Activated naive CD8-positive, alpha-beta T cell (primary cell): ENCODE results near the gene IMPDH1.
A peak's percentile ranks its signal among the peaks of the same experiment; 100 is the strongest.

Source experiments
- H3K27ac Mint-ChIP-seq: one replicate; pipeline ENCODE4 v1.8.0; 2021; ENCODE audit warnings: mixed read lengths
- H3K27me3 Mint-ChIP-seq: one replicate; pipeline ENCODE4 v1.8.0; 2021; ENCODE audit warnings: mixed read lengths
- H3K36me3 Mint-ChIP-seq: one replicate; pipeline ENCODE4 v1.8.0; 2021; ENCODE audit warnings: mixed read lengths
- H3K4me1 Mint-ChIP-seq: one replicate; pipeline ENCODE4 v1.8.0; 2021; ENCODE audit warnings: low read depth, mixed read lengths
- H3K4me3 Mint-ChIP-seq: one replicate; pipeline ENCODE4 v1.8.0; 2021; ENCODE audit warnings: mild to moderate bottlenecking, mixed read lengths
- H3K9me3 Mint-ChIP-seq: one replicate; pipeline ENCODE4 v1.8.0; 2021; ENCODE audit warnings: low read depth, mixed read lengths

Gene IMPDH1

GRCh38 chr7:128403676-128404075 is 6.1 kb downstream of the IMPDH1 start:
- Mint-ChIP-seq H3K4me1 (peaks cover 34% of the 10 kb centered on the region), H3K27me3 (no peaks in the 10 kb centered on the region), H3K4me3 (peak overlapping the region; percentile 90), H3K27ac (no peak overlapping the region), H3K9me3 (no peaks in the 10 kb centered on the region), H3K36me3 (no peaks in the 10 kb centered on the region)

GRCh38 chr7:128402356-128402755 is 7.4 kb downstream of the IMPDH1 start:
- Mint-ChIP-seq H3K36me3 (peaks cover 2% of the 10 kb centered on the region), H3K27ac (no peak overlapping the region), H3K4me1 (peaks cover 28% of the 10 kb centered on the region), H3K9me3 (no peaks in the 10 kb centered on the region), H3K4me3 (no peak overlapping the region), H3K27me3 (no peaks in the 10 kb centered on the region)

DNA sequence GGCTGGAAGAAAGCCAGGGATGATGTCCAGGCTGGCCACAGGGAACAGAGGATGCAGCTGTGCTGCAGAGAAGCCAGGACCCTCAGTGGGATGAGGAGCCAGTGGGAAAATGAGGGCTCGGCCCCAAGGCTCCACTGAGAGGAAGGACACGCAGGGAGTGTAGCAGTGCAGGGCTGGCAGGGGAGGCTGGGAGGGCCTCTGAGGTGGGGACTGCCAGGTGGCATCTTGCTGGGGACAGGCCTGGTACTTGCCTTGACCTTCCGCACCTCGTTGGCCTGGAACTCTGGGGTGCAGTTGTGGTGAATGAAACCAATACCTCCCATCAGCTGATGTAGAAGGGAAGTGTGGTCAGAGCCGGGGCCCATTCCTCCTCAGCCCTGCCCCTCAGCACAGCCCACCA is 9.2 kb downstream of the IMPDH1 start:
- Mint-ChIP-seq H3K4me1 (peaks cover 21% of the 10 kb centered on the region), H3K27ac (no peak overlapping the region), H3K9me3 (no peaks in the 10 kb centered on the region), H3K4me3 (no peak overlapping the region), H3K36me3 (peaks cover 2% of the 10 kb centered on the region), H3K27me3 (no peaks in the 10 kb centered on the region)

DNA sequence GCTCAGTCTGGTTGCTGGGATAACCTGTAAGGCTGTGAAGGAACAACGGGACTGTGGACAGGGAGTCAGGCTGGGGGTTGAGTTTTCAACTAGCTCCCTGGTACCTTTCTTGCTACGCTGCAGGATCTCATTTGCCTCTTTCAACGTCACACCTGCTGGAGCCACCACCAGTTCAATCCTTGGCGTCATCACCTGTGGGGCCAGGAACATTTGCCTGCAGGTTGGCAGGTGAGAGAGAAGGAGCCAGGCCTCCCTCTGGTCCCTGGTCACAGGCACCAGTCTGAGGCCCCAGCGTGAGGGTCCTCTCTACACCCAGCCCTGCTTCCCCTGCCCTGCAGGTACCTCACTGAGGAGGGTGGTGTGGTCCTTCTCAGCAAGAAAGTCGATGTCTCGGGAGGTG is 9.8 kb downstream of the IMPDH1 start:
- Mint-ChIP-seq H3K27me3 (no peaks in the 10 kb centered on the region), H3K9me3 (no peaks in the 10 kb centered on the region), H3K36me3 (peaks cover 2% of the 10 kb centered on the region), H3K4me3 (no peak overlapping the region), H3K27ac (no peak overlapping the region), H3K4me1 (peaks cover 20% of the 10 kb centered on the region)

- H3K27ac Mint-ChIP-seq, result no peak overlapping the region
Observed at GRCh38 chr7:128398841-128399135, 11.0 kb downstream of the IMPDH1 start.

DNA sequence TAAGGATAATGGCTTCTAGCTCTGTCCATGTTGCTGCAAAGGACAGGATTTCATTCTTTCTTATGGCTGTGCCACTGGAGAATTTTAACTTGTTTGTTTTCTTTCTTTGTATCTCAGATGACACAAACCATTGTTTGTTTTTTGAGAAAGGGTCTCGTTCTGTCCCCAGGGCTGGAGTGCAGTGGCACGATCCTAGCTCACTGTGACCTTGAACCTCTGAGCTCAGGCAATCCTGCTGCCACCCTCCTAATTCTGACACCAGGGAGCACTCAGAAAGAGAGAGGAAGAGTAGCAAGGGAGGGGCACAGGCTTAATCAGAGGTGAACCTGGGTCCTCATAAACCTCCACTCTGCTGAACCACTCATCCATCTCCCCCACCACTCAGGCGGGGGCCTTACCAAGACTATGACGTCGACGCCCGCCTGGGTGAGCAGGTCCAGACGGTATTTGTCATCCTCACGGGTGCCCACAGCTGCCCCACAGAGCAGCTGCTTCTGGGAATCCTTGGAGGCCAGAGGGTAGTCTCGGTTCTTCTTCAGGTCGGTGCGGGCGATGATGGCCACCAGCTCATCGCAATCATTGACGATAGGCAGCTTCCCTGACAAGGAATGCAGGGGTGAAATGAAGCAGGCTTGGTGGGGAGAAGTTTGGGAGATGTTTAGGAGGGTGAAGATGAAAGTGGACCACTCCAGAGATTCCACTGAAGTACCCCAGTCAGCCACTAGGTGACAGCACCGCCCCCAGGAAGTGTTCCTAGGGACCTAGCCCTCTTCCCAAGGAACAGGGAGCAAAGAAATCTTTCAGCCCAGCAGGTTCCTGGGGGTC is 11.6 kb downstream of the IMPDH1 start:
- peak overlapping the region; percentile 54 for H3K27ac Mint-ChIP-seq
- no peaks in the 10 kb centered on the region for H3K27me3 Mint-ChIP-seq
- H3K4me3 Mint-ChIP-seq, result no peak overlapping the region
- H3K9me3 Mint-ChIP-seq, result no peaks in the 10 kb centered on the region
- peaks cover 2% of the 10 kb centered on the region for H3K36me3 Mint-ChIP-seq
- H3K4me1 Mint-ChIP-seq, result peaks cover 5% of the 10 kb centered on the region

More at GRCh38 chr7:128398841-128399135, 11.0 kb downstream of the IMPDH1 start:
- Mint-ChIP-seq H3K36me3 (peaks cover 2% of the 10 kb centered on the region), H3K4me3 (no peak overlapping the region), H3K4me1 (peaks cover 9% of the 10 kb centered on the region), H3K9me3 (no peaks in the 10 kb centered on the region), H3K27me3 (no peaks in the 10 kb centered on the region)

GRCh38 chr7:128396357-128396756 is 13.4 kb downstream of the IMPDH1 start:
- no peaks in the 10 kb centered on the region for H3K4me1 Mint-ChIP-seq
- no peaks in the 10 kb centered on the region for H3K27me3 Mint-ChIP-seq
- H3K4me3 Mint-ChIP-seq, result no peak overlapping the region
- H3K27ac Mint-ChIP-seq, result no peak overlapping the region
- no peaks in the 10 kb centered on the region for H3K9me3 Mint-ChIP-seq
- H3K36me3 Mint-ChIP-seq, result peaks cover 2% of the 10 kb centered on the region

GRCh38 chr7:128395748-128396147 is 14.0 kb downstream of the IMPDH1 start:
- H3K9me3 Mint-ChIP-seq, result no peaks in the 10 kb centered on the region
- no peaks in the 10 kb centered on the region for H3K27me3 Mint-ChIP-seq
- no peak overlapping the region for H3K4me3 Mint-ChIP-seq
- H3K36me3 Mint-ChIP-seq, result peaks cover 2% of the 10 kb centered on the region
- H3K27ac Mint-ChIP-seq, result no peak overlapping the region
- H3K4me1 Mint-ChIP-seq, result no peaks in the 10 kb centered on the region

GRCh38 chr7:128394904-128395496 is 14.8 kb downstream of the IMPDH1 start:
- no peaks in the 10 kb centered on the region for H3K9me3 Mint-ChIP-seq
- H3K36me3 Mint-ChIP-seq, result peaks cover 2% of the 10 kb centered on the region
- H3K4me1 Mint-ChIP-seq, result no peaks in the 10 kb centered on the region
- H3K27me3 Mint-ChIP-seq, result no peaks in the 10 kb centered on the region
- no peak overlapping the region for H3K4me3 Mint-ChIP-seq
- H3K27ac Mint-ChIP-seq, result no peak overlapping the region

- no peaks in the 10 kb centered on the region for H3K9me3 Mint-ChIP-seq
- H3K4me1 Mint-ChIP-seq, result no peaks in the 10 kb centered on the region
- peaks cover 2% of the 10 kb centered on the region for H3K36me3 Mint-ChIP-seq
- no peak overlapping the region for H3K27ac Mint-ChIP-seq
- H3K4me3 Mint-ChIP-seq, result no peak overlapping the region
- H3K27me3 Mint-ChIP-seq, result no peaks in the 10 kb centered on the region
Observed at GRCh38 chr7:128393526-128394330, 16.1 kb downstream of the IMPDH1 start.

- Mint-ChIP-seq H3K27ac (no peak overlapping the region), H3K4me3 (no peak overlapping the region), H3K27me3 (no peaks in the 10 kb centered on the region), H3K36me3 (no peaks in the 10 kb centered on the region), H3K9me3 (no peaks in the 10 kb centered on the region), H3K4me1 (no peaks in the 10 kb centered on the region)
Observed at GRCh38 chr7:128392446-128393327, 17.1 kb downstream of the IMPDH1 start.

DNA sequence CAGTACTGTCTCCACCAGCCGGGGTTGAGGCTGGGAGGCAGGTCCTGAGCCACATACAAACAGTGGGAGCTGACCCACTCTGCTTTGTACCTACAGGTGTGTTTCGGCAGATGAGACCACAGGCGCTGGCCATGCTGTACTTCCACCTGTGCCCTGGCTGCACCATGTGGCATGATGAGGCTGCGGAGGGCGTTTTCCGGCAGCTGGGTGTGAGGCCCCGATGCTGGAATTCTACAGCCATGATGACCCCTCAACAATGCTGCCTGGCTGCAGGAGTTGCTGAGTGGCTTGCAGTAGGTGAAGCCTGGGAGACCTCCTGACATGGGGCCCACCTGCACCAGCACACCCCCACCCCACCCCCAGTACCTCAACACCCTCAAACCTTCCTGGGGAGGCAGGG is 18.0 kb downstream of the IMPDH1 start:
- Mint-ChIP-seq H3K27me3 (no peaks in the 10 kb centered on the region), H3K4me3 (no peak overlapping the region), H3K27ac (no peak overlapping the region), H3K36me3 (no peaks in the 10 kb centered on the region), H3K4me1 (peaks cover 2% of the 10 kb centered on the region), H3K9me3 (no peaks in the 10 kb centered on the region)

DNA sequence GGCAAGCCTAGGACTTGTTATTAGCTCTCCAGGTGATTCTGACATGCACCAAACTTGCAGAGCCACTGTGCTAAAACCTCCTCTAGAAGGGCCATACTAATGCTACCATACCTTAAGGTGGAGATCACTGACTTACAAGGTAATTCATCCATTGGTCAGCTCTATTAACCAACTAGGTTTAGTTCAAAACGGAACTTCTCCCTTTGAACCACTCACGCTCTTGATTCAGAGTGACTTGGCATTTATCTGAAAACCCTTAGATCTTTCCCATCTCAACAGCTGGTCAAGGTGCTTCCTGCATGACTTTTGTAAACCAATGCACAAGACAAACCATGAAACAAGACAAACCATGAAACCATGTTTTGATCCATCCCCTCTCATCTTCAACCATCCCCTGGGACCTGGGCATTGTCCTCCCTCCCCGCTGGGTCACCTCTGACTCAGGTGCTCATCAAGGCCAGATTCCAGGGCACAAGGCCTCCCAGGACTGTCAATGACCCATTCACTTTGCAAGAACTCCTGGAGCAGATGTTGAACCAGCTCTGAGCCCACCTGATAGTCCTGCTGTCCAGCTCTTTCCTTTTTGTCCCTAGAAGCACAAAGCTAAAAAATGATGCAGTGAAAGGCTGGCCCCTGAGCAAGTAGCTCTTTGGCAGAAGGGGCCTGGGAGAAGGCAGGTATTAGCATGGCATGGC is 18.8 kb downstream of the IMPDH1 start:
- Mint-ChIP-seq H3K4me3 (no peak overlapping the region), H3K9me3 (no peaks in the 10 kb centered on the region), H3K36me3 (no peaks in the 10 kb centered on the region), H3K4me1 (peaks cover 2% of the 10 kb centered on the region), H3K27me3 (no peaks in the 10 kb centered on the region), H3K27ac (no peak overlapping the region)

GRCh38 chr7:128389618-128390329 is 20.0 kb downstream of the IMPDH1 start:
- Mint-ChIP-seq H3K36me3 (no peaks in the 10 kb centered on the region), H3K4me1 (peaks cover 2% of the 10 kb centered on the region), H3K9me3 (no peaks in the 10 kb centered on the region), H3K27ac (no peak overlapping the region), H3K27me3 (no peaks in the 10 kb centered on the region), H3K4me3 (no peak overlapping the region)
